DND-41 (cell line): Measurements from ENCODE around the gene BORCS5.

Experiments used
- ATAC-seq: fragments of 200-7000 bp; cut with Tn5 transposase; 3 replicates; pipeline ENCODE4 v1.9.1; 2021; ENCODE audit warnings: low read depth; ENCODE audit not compliant: insufficient read depth
- DNase-seq: peaks from one replicate; pipeline ENCODE4 v3.0.0-alpha.2; 2020
- H2AFZ ChIP-seq: 2 replicates; pipeline ENCODE4 v1.6.0; 2012; ENCODE audit warnings: low read depth, low read length
- H3K27ac ChIP-seq: 2 replicates; pipeline ENCODE4 v1.5.1; 2012; ENCODE audit warnings: low read length, inconsistent platforms
- H3K27me3 ChIP-seq: fragments of 200-600 bp; sonication (generic); 2 replicates; pipeline ENCODE4 v1.6.0; 2012; ENCODE audit warnings: low read length, mild to moderate bottlenecking, inconsistent platforms; ENCODE audit not compliant: insufficient read depth, poor library complexity
- H3K36me3 ChIP-seq: 2 replicates; pipeline ENCODE4 v1.5.1; 2012; ENCODE audit warnings: low read length, inconsistent platforms; ENCODE audit not compliant: insufficient read depth
- H3K4me1 ChIP-seq: 2 replicates; pipeline ENCODE4 v1.5.1; 2012; ENCODE audit warnings: mild to moderate bottlenecking, low read length; ENCODE audit not compliant: insufficient read depth
- H3K4me2 ChIP-seq: 2 replicates; pipeline ENCODE4 v1.6.0; 2012; ENCODE audit warnings: mild to moderate bottlenecking, moderate library complexity, low read length, inconsistent platforms; ENCODE audit not compliant: insufficient read depth
- H3K4me3 ChIP-seq, 2 experiments: fragments of 200-600 bp in 1 of 2; shearing (Covaris generic) in 1 of 2; 2 replicates each; pipeline ENCODE4 v1.5.1; 2012 to 2016; ENCODE audit warnings: inconsistent platforms in 2 of 2, low read length in 2 of 2, mild to moderate bottlenecking in 2 of 2, low read depth in 1 of 2, moderate library complexity in 1 of 2
- H3K79me2 ChIP-seq: 2 replicates; pipeline ENCODE4 v1.6.0; 2012; ENCODE audit warnings: low read length, inconsistent platforms; ENCODE audit not compliant: insufficient read depth
- H3K9ac ChIP-seq: 2 replicates; pipeline ENCODE4 v1.6.0; 2012; ENCODE audit warnings: low read depth, mild to moderate bottlenecking, inconsistent platforms, low read length, moderate library complexity
- H3K9me3 ChIP-seq: 2 replicates; pipeline ENCODE4 v1.5.1; 2012; ENCODE audit warnings: low read length, moderate library complexity, mild to moderate bottlenecking, inconsistent platforms; ENCODE audit not compliant: insufficient read depth, severe bottlenecking
- H4K20me1 ChIP-seq: 2 replicates; pipeline ENCODE4 v1.6.0; 2012; ENCODE audit warnings: low read length; ENCODE audit not compliant: insufficient read depth
- CTCF ChIP-seq: IDR thresholded peaks from 2 replicates; pipeline ENCODE4 v1.5.1; 2012; ENCODE audit warnings: borderline replicate concordance, low read length, moderate library complexity, mild to moderate bottlenecking; ENCODE audit not compliant: poor library complexity, severe bottlenecking; ENCODE audit errors: extremely low read depth
- EZH2 ChIP-seq: IDR thresholded peaks from 3 replicates; pipeline ENCODE4 v1.6.1; 2012; ENCODE audit warnings: borderline replicate concordance, low read depth, mild to moderate bottlenecking, moderate library complexity, low read length, inconsistent platforms; ENCODE audit not compliant: severe bottlenecking

BORCS5 gene

GRCh38 chr12:12425616-12426015 is 68.7 kb downstream of the BORCS5 start:
- H3K27ac ChIP-seq = no peak overlapping the region
- TF ChIP-seq EZH2 = no peak
- TF ChIP-seq CTCF = no peak

GRCh38 chr12:12427568-12427967 is 70.7 kb downstream of the BORCS5 start:
- Histone ChIP-seq H3K27me3 (no peaks in the 10 kb centered on the region), H3K79me2 (no peaks in the 10 kb centered on the region), H3K4me3 (no peak overlapping the region), H3K36me3 (no peaks in the 10 kb centered on the region), H2AFZ (no peak overlapping the region), H3K27ac (no peak overlapping the region), H3K9ac (no peak overlapping the region), H4K20me1 (no peaks in the 10 kb centered on the region), H3K9me3 (peaks cover 15% of the 10 kb centered on the region), H3K4me1 (no peaks in the 10 kb centered on the region), H3K4me2 (no peak overlapping the region)
- TF ChIP-seq CTCF = no peak
- TF ChIP-seq EZH2 = no peak
- DNase-seq = no peak
- ATAC-seq = no peak

More at GRCh38 chr12:12425616-12426015, 68.7 kb downstream of the BORCS5 start:
- Histone ChIP-seq H4K20me1 (no peaks in the 10 kb centered on the region), H3K9me3 (peaks cover 18% of the 10 kb centered on the region), H2AFZ (no peak overlapping the region), H3K36me3 (no peaks in the 10 kb centered on the region), H3K27me3 (no peaks in the 10 kb centered on the region), H3K4me1 (no peaks in the 10 kb centered on the region), H3K4me2 (no peak overlapping the region), H3K9ac (no peak overlapping the region), H3K79me2 (no peaks in the 10 kb centered on the region), H3K4me3 (no peak overlapping the region)
- DNase-seq = no peak
- ATAC-seq = no peak

GRCh38 chr12:12428047-12428446 is 71.2 kb downstream of the BORCS5 start:
- Histone ChIP-seq H4K20me1 (no peaks in the 10 kb centered on the region), H3K27me3 (no peaks in the 10 kb centered on the region), H3K36me3 (no peaks in the 10 kb centered on the region), H3K9me3 (peaks cover 13% of the 10 kb centered on the region), H2AFZ (no peak overlapping the region), H3K27ac (no peak overlapping the region), H3K4me1 (no peaks in the 10 kb centered on the region), H3K4me2 (no peak overlapping the region), H3K9ac (no peak overlapping the region), H3K4me3 (no peak overlapping the region), H3K79me2 (no peaks in the 10 kb centered on the region)
- DNase-seq = no peak
- TF ChIP-seq CTCF (no peak), EZH2 (no peak)
- no peak for ATAC-seq

- no peaks in the 10 kb centered on the region for H4K20me1 ChIP-seq
- no peaks in the 10 kb centered on the region for H3K4me1 ChIP-seq
- H3K79me2 ChIP-seq = no peaks in the 10 kb centered on the region
- H2AFZ ChIP-seq = no peak overlapping the region
- TF ChIP-seq CTCF (no peak), EZH2 (no peak)
- DNase-seq = no peak
- H3K27me3 ChIP-seq = no peaks in the 10 kb centered on the region
- no peaks in the 10 kb centered on the region for H3K36me3 ChIP-seq
- no peak overlapping the region for H3K9ac ChIP-seq
- H3K4me2 ChIP-seq = no peak overlapping the region
- no peak for ATAC-seq
- H3K9me3 ChIP-seq = peaks cover 3% of the 10 kb centered on the region
- H3K27ac ChIP-seq = no peak overlapping the region
- no peak overlapping the region for H3K4me3 ChIP-seq
Observed at GRCh38 chr12:12428961-12429657, 72.2 kb downstream of the BORCS5 start.
